HG02588 (cell line): ENCODE data around the gene MPP4.

Source experiments
- ATAC-seq: cut with Tn5 transposase; IDR thresholded peaks from one replicate; pipeline ENCODE4 v1.9.1; 2021; ENCODE audit warnings: mild to moderate bottlenecking, moderate library complexity; ENCODE audit not compliant: unreplicated experiment

MPP4 gene

GRCh38 chr2:201630577-201630976, 67.9 kb downstream of the MPP4 start:
- ATAC-seq = no peak

- no peak for ATAC-seq
Observed at GRCh38 chr2:201628545-201628944, 69.9 kb downstream of the MPP4 start.

- ATAC-seq = no peak
Observed at GRCh38 chr2:201622306-201622970, 76.0 kb downstream of the MPP4 start.

- no peak for ATAC-seq
Observed at GRCh38 chr2:201621293-201621999, 77.0 kb downstream of the MPP4 start.

- no peak for ATAC-seq
Observed at GRCh38 chr2:201618744-201619662, 79.4 kb downstream of the MPP4 start.

- ATAC-seq = no peak
Observed at GRCh38 chr2:201608021-201608420, 90.4 kb downstream of the MPP4 start.

GRCh38 chr2:201607568-201607967, 90.9 kb downstream of the MPP4 start:
- no peak for ATAC-seq

GRCh38 chr2:201600906-201601305, 97.5 kb downstream of the MPP4 start:
- ATAC-seq = no peak

- no peak for ATAC-seq
Observed at GRCh38 chr2:201597397-201597796, 101.0 kb downstream of the MPP4 start.
